AG09319 (cell line): ENCODE measurements around the gene GYS2.
A peak's percentile ranks its signal among the peaks of the same experiment; 100 is the strongest.

ENCODE experiments used
- DNase-seq: peaks from one replicate; pipeline ENCODE4 v3.0.0-alpha.2; 2010; ENCODE audit warnings: low read depth; ENCODE audit errors: extremely low read depth
- TF ChIP-seq, protein P1 (sequence below): IDR thresholded peaks from 2 replicates; pipeline ENCODE4 v1.5.1; 2011; ENCODE audit warnings: low read depth, mild to moderate bottlenecking, inconsistent platforms, low read length, moderate library complexity

GYS2 gene

DNA sequence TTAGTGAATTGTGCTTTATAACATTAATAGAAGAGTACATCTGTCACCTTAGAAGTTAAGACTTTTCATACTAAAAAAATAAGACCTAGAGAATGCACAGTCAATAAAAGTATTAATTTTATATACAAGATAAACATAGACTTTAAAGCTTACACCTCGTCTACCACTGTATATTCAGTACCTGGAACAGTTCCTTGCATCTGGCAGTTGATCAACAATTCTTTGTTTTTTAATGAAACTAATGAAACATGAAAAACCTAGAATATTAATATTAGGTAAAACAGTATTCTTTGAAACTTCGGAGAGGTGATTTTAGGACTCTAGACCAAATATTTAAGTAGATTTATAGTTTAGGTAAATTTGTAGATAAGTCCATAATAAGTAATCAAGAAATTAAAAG is 98.8 kb downstream of the GYS2 start:
- TF ChIP-seq, protein P1, sequence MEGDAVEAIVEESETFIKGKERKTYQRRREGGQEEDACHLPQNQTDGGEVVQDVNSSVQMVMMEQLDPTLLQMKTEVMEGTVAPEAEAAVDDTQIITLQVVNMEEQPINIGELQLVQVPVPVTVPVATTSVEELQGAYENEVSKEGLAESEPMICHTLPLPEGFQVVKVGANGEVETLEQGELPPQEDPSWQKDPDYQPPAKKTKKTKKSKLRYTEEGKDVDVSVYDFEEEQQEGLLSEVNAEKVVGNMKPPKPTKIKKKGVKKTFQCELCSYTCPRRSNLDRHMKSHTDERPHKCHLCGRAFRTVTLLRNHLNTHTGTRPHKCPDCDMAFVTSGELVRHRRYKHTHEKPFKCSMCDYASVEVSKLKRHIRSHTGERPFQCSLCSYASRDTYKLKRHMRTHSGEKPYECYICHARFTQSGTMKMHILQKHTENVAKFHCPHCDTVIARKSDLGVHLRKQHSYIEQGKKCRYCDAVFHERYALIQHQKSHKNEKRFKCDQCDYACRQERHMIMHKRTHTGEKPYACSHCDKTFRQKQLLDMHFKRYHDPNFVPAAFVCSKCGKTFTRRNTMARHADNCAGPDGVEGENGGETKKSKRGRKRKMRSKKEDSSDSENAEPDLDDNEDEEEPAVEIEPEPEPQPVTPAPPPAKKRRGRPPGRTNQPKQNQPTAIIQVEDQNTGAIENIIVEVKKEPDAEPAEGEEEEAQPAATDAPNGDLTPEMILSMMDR, result no peak
- no peak for DNase-seq

DNA sequence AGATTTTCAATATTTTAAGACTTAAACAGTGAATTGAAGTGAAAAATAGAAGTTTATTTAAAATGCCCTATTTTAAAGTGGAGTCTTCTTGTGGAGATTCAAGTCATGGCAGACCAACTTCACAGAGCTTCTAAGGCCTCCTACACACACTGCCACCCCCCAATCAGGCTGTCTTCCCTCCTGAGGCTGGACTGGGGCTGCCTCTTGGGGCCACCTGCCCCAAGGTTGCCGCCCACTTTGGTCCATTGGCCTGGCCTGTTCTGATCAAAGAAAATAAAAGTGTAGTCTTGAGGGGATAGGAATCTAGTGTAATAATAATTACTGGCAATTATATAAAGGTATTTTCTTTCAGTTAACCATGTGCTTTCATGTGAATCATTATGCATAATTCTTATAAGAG is 101.8 kb downstream of the GYS2 start:
- TF ChIP-seq, protein P1, result no peak
- DNase-seq, result no peak

DNA sequence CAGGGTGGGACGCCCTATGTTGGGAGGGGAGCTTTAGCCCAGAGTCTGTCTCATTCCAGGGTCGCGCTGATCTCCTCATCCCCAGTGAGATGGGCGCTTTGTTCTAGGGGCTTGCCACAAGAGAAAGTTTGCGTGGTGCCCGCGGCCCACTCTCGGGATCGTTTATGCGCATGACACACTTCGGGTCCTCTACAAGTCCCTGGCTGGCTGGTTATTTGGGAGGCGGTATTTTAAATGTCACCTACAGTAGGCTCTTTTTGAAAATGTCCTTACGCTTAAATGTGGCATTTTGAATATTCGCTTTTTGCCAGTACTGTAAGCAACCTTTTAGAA is 102.5 kb downstream of the GYS2 start:
- no peak for DNase-seq
- TF ChIP-seq, protein P1, result no peak

DNA sequence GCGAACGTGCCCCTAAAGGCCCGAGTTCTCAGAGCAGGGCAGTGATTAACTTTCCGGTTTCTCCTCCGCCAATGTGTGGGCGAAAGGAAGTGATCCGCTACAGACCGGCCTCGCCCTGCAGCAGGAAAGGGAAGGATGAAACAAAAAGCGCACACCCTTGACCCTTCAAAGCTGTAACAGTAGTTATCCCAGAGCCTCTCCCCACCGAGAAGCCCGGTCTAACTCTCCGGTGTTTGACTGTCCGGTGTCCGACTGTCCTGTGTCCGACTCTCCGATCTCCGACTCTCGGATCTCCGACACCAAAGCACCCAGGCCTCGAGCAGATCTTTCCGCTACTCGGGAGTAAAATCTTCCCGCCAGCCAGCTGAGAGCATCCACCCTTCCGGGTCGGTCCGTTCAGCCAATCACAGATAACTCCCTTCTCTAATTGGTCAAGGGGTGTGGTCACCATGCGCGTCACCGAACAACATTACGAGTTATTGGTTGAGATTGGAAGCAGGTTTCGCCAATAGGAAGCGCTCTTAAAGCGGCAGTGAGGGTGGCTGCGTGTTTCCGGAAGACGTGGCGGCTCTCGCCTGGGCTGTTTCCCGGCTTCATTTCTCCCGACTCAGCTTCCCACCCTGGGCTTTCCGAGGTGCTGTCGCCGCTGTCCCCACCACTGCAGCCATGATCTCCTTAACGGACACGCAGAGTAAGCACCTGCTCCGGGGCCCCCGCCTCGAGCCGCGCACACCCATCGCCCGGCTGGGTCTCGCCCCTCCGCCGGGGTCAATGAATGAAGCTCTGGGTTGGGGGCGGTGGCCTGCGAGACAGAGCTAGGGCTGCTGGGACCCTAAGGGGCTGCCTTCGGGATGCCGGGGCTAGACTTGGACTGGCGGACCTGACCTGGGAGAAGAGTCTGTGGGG is 103.1 kb downstream of the GYS2 start, which contains the start of the genes GOLT1B and RECQL:
Gene GOLT1B (plus strand): TSS at position 532 of the 906 bp plus-strand sequence. CDS start 135 bp downstream, at position 667.
Gene RECQL (minus strand): TSS at position 378 of the 906 bp plus-strand sequence. CDS start 2,065 bp downstream, outside the sequence.
- TF ChIP-seq, protein P1, result no peak
- DNase-seq, result peak; percentile 94

DNA sequence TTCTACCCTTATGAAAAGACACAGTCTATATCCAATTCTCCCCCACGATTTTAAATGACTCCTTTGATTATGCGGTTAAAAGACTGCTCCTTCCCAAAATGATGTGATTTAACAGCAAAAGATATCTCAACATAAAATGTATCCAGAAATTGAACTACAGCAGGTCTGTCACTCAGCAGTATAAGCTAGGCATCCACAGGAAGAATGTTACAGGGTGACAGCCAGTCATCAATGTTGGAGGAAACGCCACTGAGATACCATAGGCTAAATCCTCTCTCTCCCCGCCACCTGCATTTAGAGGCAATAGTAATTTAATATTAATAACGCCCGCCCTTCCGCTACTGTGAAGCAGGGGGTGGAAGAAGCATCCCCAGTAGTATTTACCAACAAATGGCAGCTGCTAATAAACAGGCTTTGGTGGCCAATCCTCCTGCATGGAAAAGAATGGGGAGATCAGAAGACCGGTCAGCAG is 103.8 kb downstream of the GYS2 start:
- DNase-seq, result no peak
- TF ChIP-seq, protein P1, result no peak

DNA sequence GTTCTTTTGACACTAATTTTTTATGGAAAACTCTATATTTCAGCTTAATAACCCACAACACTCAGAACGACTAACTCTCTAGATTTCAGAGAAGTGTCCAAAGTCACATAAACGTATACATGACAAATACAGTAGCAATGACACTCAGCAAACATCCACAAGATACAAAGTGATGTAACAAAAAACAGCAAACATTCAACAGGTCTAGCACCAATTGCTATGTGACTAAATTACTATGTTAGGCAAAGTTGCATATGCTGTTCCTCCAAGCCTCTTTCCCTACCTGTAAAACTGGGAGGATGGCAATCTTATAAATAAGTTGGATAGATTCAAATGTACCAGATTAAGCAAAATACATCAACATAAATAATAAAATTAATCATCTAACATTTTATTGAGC is 104.9 kb downstream of the GYS2 start:
- DNase-seq, result no peak
- TF ChIP-seq, protein P1, result no peak
